ENCODE results near the gene TBCA. TPM values are rescaled to one million over a fixed set of nuclear protein-coding genes. Genes with fewer than 3 reads are reported as not detected.

The TBCA gene
- total and polyA plus RNA-seq, 2 of the 13 experiments (the other 11 are each of a cell fraction or from before 2014, with no cell fraction given), result 93.8 to 309 TPM

- no peak for TF ChIP-seq POLR2G (IDR thresholded peaks at IDR 0.05; ENCODE audit: low read depth, low read length)
Observed at GRCh38 chr5:77761606-77762005, 14.5 kb downstream of the TBCA start (continued).

- Histone ChIP-seq H3K4me1 (ENCODE audit: insufficient read depth, low read length) (peaks cover 22% of the 10 kb centered on the region), H3K9ac (ENCODE audit: insufficient read depth, low read depth, low read length) (no peak overlapping the region), H3K27me3 (ENCODE audit: control insufficient read depth in 1 of 2, insufficient read depth in 2 of 2, low read length in 2 of 2) (no peaks in the 10 kb centered on the region), H3K4me3 (replicated peaks in 1 of 3; ENCODE audit: insufficient read depth in 1 of 3, low read depth in 2 of 3, low read length in 3 of 3) (no peak overlapping the region), H3K4me2 (ENCODE audit: low read depth, low read length) (no peak overlapping the region), H2AFZ (ENCODE audit: low read length) (no peak overlapping the region), H3K27ac (ENCODE audit: extremely low read length, insufficient read depth, low read length) (no peak overlapping the region), H3K36me3 (replicated peaks in 1 of 2; ENCODE audit: control insufficient read depth in 1 of 2, insufficient read depth in 2 of 2, low read length in 2 of 2) (peaks cover 2 to 3% of the 10 kb centered on the region in 2 experiments; a peak in 4 of 5 replicates), H3K9me3 (ENCODE audit: low read length) (no peaks in the 10 kb centered on the region), H4K20me1 (ENCODE audit: insufficient read depth, low read length) (peaks cover 6% of the 10 kb centered on the region), H3K79me2 (ENCODE audit: insufficient read depth, low read length) (peaks cover 83% of the 10 kb centered on the region)
- CTCF ChIA-PET (ENCODE audit: low intra/inter-chr PET ratio, low total read pairs), result no interaction called here
- FAIRE-seq (no peak), ATAC-seq (no peak; the same call in 2 of the 3 replicates), DNase-seq (ENCODE audit: low spot score) (no peak)
- 83% methylated on average over 10 of the region's 10 CpGs for WGBS (ENCODE audit: low lambda C conversion rate)
- in situ Hi-C loops (cut with HindIII; ENCODE audit: extremely low pct_ligation_motif_present, low pct_unique_long_range_greater_than_20kb) (no loop called here), intact Hi-C loops (cut with micrococcal nuclease; ENCODE audit: unreplicated experiment) (no loop called here)
- no peak for TF ChIP-seq ZBTB38 (CRISPR knock-in tag; IDR thresholded peaks at IDR 0.05)
- no peak for TF ChIP-seq SKI (IDR thresholded peaks at IDR 0.05; ENCODE audit: partially characterized antibody)
- no peak for TF ChIP-seq RERE (CRISPR knock-in tag; IDR thresholded peaks at IDR 0.05; ENCODE audit: low read depth)
- TF ChIP-seq CHD2 (IDR thresholded peaks at IDR 0.05; ENCODE audit: low read depth, low read length), result no peak
- TF ChIP-seq KDM2A (CRISPR knock-in tag; IDR thresholded peaks at IDR 0.05; ENCODE audit: borderline replicate concordance, low read depth), result no peak
- peak; percentile 29 for TF ChIP-seq RBM22 (optimal IDR thresholded peaks at IDR 0.05; ENCODE audit: low read length)
- no peak for TF ChIP-seq KAT2B (IDR thresholded peaks at IDR 0.05; ENCODE audit: borderline replicate concordance, low read depth, low read length)
- TF ChIP-seq ZSCAN5A (CRISPR knock-in tag; IDR thresholded peaks at IDR 0.05; ENCODE audit: borderline replicate concordance), result no peak
- TF ChIP-seq ASH2L (IDR thresholded peaks at IDR 0.05; ENCODE audit: insufficient read length, low read depth, low read length), result no peak
- no TSS peak for BruUV-seq (replicated peaks)
- POLR2A ChIA-PET, result no interaction called here
Observed at GRCh38 chr5:77758141-77758938, 17.8 kb downstream of the TBCA start.

Data from HepG2 (cell line).